A549 (cell line): ENCODE results near the gene SEMA6D.

Source experiments
- CEBPB ChIP-seq, 2 experiments: fragments of >200 bp in 1 of 2; sonication (Bioruptor Twin) in 1 of 2; formaldehyde crosslinking in 1 of 2; IDR thresholded peaks; 2 replicates each; pipeline ENCODE4 v1.6.1; 2012 to 2016
- CHD4 ChIP-seq: fragments of 200-600 bp; sonication (generic); IDR thresholded peaks from 2 replicates; pipeline ENCODE4 v1.6.1; 2016; ENCODE audit warnings: antibody characterized with exemption, mild to moderate bottlenecking, borderline replicate concordance
- CTCF ChIP-seq: fragments of >200 bp; sonication (Bioruptor Twin); formaldehyde crosslinking; IDR thresholded peaks from 3 replicates; pipeline ENCODE4 v1.5.1; 2016
- EP300 ChIP-seq, 2 experiments: fragments of >200 bp; sonication (Bioruptor Twin); formaldehyde crosslinking; IDR thresholded peaks; 2 replicates in 1 of 2; 3 replicates in 1 of 2; pipeline ENCODE4 v1.6.1; 2016 to 2017
- FOSL2 ChIP-seq, 2 experiments: fragments of 450-650 bp in 1 of 2; fragments of >200 bp in 1 of 2; sonication (Bioruptor Twin) in 1 of 2; formaldehyde crosslinking; IDR thresholded peaks; 2 replicates each; pipeline versions ENCODE4 v1.5.0 to v1.6.1; 2016 to 2020; ENCODE audit warnings: mild to moderate bottlenecking in 1 of 2, moderate library complexity in 1 of 2
- HOXA7 ChIP-seq: fragments of 250-450 bp; sonication (Bioruptor Pico); IDR thresholded peaks from 2 replicates; pipeline ENCODE4 v1.5.0; 2020; ENCODE audit warnings: mild to moderate bottlenecking, moderate library complexity
- HOXB13 ChIP-seq: fragments of 250-450 bp; sonication (Bioruptor Pico); IDR thresholded peaks from 2 replicates; pipeline ENCODE4 v1.5.0; 2020; ENCODE audit warnings: low read depth, mild to moderate bottlenecking, moderate library complexity
- POLR2A ChIP-seq: IDR thresholded peaks from 2 replicates; pipeline ENCODE4 v1.6.1; 2012; ENCODE audit warnings: mild to moderate bottlenecking, low read length
- RCOR1 ChIP-seq: fragments of 150-350 bp; IDR thresholded peaks from 2 replicates; pipeline ENCODE4 v1.6.1; 2014; ENCODE audit warnings: antibody characterized with exemption, low read length, low read depth
- RNF2 ChIP-seq: fragments of 200-600 bp; sonication (generic); IDR thresholded peaks from 2 replicates; pipeline ENCODE4 v1.6.1; 2016; ENCODE audit warnings: low read depth, mild to moderate bottlenecking, antibody characterized with exemption, moderate library complexity, borderline replicate concordance
- SREBF2 ChIP-seq: fragments of 450-650 bp; IDR thresholded peaks from 2 replicates; pipeline ENCODE4 v1.6.1; 2014; ENCODE audit warnings: mild to moderate bottlenecking, moderate library complexity
- TF ChIP-seq, protein P1 (sequence below): fragments of 200-600 bp; sonication (generic); IDR thresholded peaks from 2 replicates; pipeline ENCODE4 v1.6.1; 2016; ENCODE audit warnings: antibody characterized with exemption, mild to moderate bottlenecking, moderate library complexity

GRCh38 chr15:47781527-47781926 is 64.2 kb downstream of the SEMA6D start:
- TF ChIP-seq HOXA7 (no peak), POLR2A (no peak), EP300 (IDR thresholded peaks at IDR 0.05) (no peak), SREBF2 (no peak), CEBPB (IDR thresholded peaks at IDR 0.05) (no peak), HOXB13 (CRISPR knock-in tag) (no peak), RNF2 (no peak), CTCF (no peak), RCOR1 (no peak), FOSL2 (IDR thresholded peaks at IDR 0.05) (no peak), FOSL2 (CRISPR knock-in tag; IDR thresholded peaks at IDR 0.05) (no peak), CHD4 (no peak)
- TF ChIP-seq, protein P1, sequence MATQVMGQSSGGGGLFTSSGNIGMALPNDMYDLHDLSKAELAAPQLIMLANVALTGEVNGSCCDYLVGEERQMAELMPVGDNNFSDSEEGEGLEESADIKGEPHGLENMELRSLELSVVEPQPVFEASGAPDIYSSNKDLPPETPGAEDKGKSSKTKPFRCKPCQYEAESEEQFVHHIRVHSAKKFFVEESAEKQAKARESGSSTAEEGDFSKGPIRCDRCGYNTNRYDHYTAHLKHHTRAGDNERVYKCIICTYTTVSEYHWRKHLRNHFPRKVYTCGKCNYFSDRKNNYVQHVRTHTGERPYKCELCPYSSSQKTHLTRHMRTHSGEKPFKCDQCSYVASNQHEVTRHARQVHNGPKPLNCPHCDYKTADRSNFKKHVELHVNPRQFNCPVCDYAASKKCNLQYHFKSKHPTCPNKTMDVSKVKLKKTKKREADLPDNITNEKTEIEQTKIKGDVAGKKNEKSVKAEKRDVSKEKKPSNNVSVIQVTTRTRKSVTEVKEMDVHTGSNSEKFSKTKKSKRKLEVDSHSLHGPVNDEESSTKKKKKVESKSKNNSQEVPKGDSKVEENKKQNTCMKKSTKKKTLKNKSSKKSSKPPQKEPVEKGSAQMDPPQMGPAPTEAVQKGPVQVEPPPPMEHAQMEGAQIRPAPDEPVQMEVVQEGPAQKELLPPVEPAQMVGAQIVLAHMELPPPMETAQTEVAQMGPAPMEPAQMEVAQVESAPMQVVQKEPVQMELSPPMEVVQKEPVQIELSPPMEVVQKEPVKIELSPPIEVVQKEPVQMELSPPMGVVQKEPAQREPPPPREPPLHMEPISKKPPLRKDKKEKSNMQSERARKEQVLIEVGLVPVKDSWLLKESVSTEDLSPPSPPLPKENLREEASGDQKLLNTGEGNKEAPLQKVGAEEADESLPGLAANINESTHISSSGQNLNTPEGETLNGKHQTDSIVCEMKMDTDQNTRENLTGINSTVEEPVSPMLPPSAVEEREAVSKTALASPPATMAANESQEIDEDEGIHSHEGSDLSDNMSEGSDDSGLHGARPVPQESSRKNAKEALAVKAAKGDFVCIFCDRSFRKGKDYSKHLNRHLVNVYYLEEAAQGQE, result no peak
